ENCODE data around the gene SEMA7A.

DNA sequence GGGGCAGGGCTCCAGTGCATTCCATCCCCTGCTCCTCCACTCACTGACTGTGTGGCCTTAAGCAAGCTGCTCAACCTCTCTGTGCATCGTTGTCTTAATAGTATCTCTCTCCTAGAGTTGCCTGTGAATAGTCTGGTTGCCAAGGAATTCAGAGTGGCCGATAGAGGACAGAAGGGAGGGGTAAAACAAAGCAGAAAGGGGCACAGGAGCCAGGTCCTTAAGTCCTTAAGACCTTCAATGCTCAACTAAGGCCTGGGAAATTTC, 52.6 kb downstream of the SEMA7A start:
- TF ChIP-seq CTCF (conservative IDR thresholded peaks at IDR 0.05 in 1 of 2, IDR thresholded peaks at IDR 0.05 in 1 of 2; ENCODE audit: extremely low read depth in 1 of 2, insufficient read depth in 1 of 2, low read depth in 1 of 2, low read length in 2 of 2), result no peak
- no peak for TF ChIP-seq EZH2 (IDR thresholded peaks at IDR 0.05; ENCODE audit: borderline replicate concordance, low read length)
